Osteoblast (primary cell): ENCODE data around the gene ADM5. TPM values are rescaled to one million over a fixed set of nuclear protein-coding genes. Genes with fewer than 3 reads are reported as not detected.

Experiments
- DNase-seq: peaks from one replicate; pipeline ENCODE4 v3.0.0; 2011; ENCODE audit warnings: low spot score, mixed read lengths; ENCODE audit not compliant: insufficient read length; ENCODE audit errors: missing footprints
- H2AFZ ChIP-seq: 2 replicates; pipeline ENCODE4 v1.6.0; 2011; ENCODE audit warnings: mild to moderate bottlenecking, low read length
- H3K27ac ChIP-seq: 2 replicates; pipeline ENCODE4 v1.5.1; 2011; ENCODE audit warnings: mild to moderate bottlenecking, low read depth, low read length, moderate library complexity
- H3K27me3 ChIP-seq: 2 replicates; pipeline ENCODE4 v1.6.0; 2012; ENCODE audit warnings: mild to moderate bottlenecking, control low read depth, inconsistent platforms, low read length, moderate library complexity; ENCODE audit not compliant: insufficient read depth
- H3K36me3 ChIP-seq: 2 replicates; pipeline ENCODE4 v1.5.1; 2011; ENCODE audit warnings: mild to moderate bottlenecking, low read length, control low read depth, moderate library complexity; ENCODE audit not compliant: insufficient read depth
- H3K4me1 ChIP-seq: 2 replicates; pipeline ENCODE4 v1.5.1; 2011; ENCODE audit warnings: mild to moderate bottlenecking, low read length, control low read depth, moderate library complexity; ENCODE audit not compliant: insufficient read depth
- H3K4me2 ChIP-seq: 2 replicates; pipeline ENCODE4 v1.6.0; 2011; ENCODE audit warnings: mild to moderate bottlenecking, low read length; ENCODE audit not compliant: insufficient read depth
- H3K4me3 ChIP-seq: fragments of 200-600 bp; sonication (generic); 3 replicates; pipeline ENCODE4 v1.5.1; 2012; ENCODE audit warnings: mild to moderate bottlenecking, low read length, inconsistent platforms; ENCODE audit not compliant: insufficient read depth
- H3K79me2 ChIP-seq: 2 replicates; pipeline ENCODE4 v1.6.0; 2012; ENCODE audit warnings: mild to moderate bottlenecking, low read length, control low read depth, inconsistent platforms; ENCODE audit not compliant: insufficient read depth
- H3K9me3 ChIP-seq: 2 replicates; pipeline ENCODE4 v1.5.1; 2011; ENCODE audit warnings: low read depth, low read length, control low read depth
- H4K20me1 ChIP-seq: 2 replicates; pipeline ENCODE4 v1.6.0; 2012; ENCODE audit warnings: mild to moderate bottlenecking, low read length, control low read depth; ENCODE audit not compliant: insufficient read depth
- CTCF ChIP-seq: IDR thresholded peaks from 2 replicates; pipeline ENCODE4 v1.5.1; 2011; ENCODE audit warnings: mild to moderate bottlenecking, low read depth, low read length, moderate library complexity; ENCODE audit errors: extremely low read depth
- total RNA-seq: library from RNA; depleted of rRNA; stranded (reverse); fragments of >200 nt; gene quantifications from 2 replicates; pipeline ENCODE4 v1.2.3, GENCODE V29; 2012

ADM5 gene
- total RNA-seq, 1 donor: under 0.01 TPM

- no peak for TF ChIP-seq CTCF
- Histone ChIP-seq H3K27me3 (no peaks in the 10 kb centered on the region), H3K79me2 (peaks cover 74% of the 10 kb centered on the region), H3K9me3 (no peaks in the 10 kb centered on the region), H3K4me2 (no peak overlapping the region), H3K27ac (no peak overlapping the region), H3K4me3 (no peak overlapping the region), H4K20me1 (peaks cover 54% of the 10 kb centered on the region), H3K4me1 (peaks cover 14% of the 10 kb centered on the region), H3K36me3 (peaks cover 49% of the 10 kb centered on the region), H2AFZ (no peak overlapping the region)
- no peak for DNase-seq
Measured at GRCh38 chr19:49646586-49646985, 42.8 kb upstream of the ADM5 start.

- Histone ChIP-seq H3K27me3 (no peaks in the 10 kb centered on the region), H3K4me3 (no peak overlapping the region), H3K27ac (no peak overlapping the region), H3K4me1 (no peaks in the 10 kb centered on the region), H3K4me2 (no peak overlapping the region), H2AFZ (no peak overlapping the region), H3K9me3 (no peaks in the 10 kb centered on the region), H4K20me1 (peaks cover 30% of the 10 kb centered on the region), H3K79me2 (peaks cover 51% of the 10 kb centered on the region), H3K36me3 (peaks cover 61% of the 10 kb centered on the region)
- TF ChIP-seq CTCF: no peak
- DNase-seq: no peak
Measured at GRCh38 chr19:49651029-49651819, 38.2 kb upstream of the ADM5 start.

GRCh38 chr19:49651820-49652550 is 37.4 kb upstream of the ADM5 start:
- peaks cover 26% of the 10 kb centered on the region for H4K20me1 ChIP-seq
- H3K4me2 ChIP-seq: no peak overlapping the region
- H3K4me1 ChIP-seq: no peaks in the 10 kb centered on the region
- no peak overlapping the region for H3K27ac ChIP-seq
- peaks cover 61% of the 10 kb centered on the region for H3K36me3 ChIP-seq
- no peak overlapping the region for H2AFZ ChIP-seq
- no peak for DNase-seq
- no peaks in the 10 kb centered on the region for H3K27me3 ChIP-seq
- no peaks in the 10 kb centered on the region for H3K9me3 ChIP-seq
- no peak for TF ChIP-seq CTCF
- no peak overlapping the region for H3K4me3 ChIP-seq
- peaks cover 44% of the 10 kb centered on the region for H3K79me2 ChIP-seq
